SK-N-SH treated with all-trans-retinoic acid at 6 μM for 48 hours (cell line): ENCODE data around the gene PARD3B.

ENCODE experiments used
- BACH2 ChIP-seq: fragments of 250-450 bp; sonication (Bioruptor Pico); IDR thresholded peaks from 2 replicates; pipeline ENCODE4 v1.9.0; 2021; ENCODE audit warnings: mild to moderate bottlenecking, borderline replicate concordance
- CREB5 ChIP-seq: fragments of 250-450 bp; sonication (Bioruptor Pico); IDR thresholded peaks from 2 replicates; pipeline ENCODE4 v1.5.1; 2020; ENCODE audit warnings: low read depth, mild to moderate bottlenecking, moderate library complexity
- GLIS3 ChIP-seq: fragments of 250-450 bp; sonication (Bioruptor Pico); IDR thresholded peaks from 2 replicates; pipeline ENCODE4 v1.5.0; 2020; ENCODE audit warnings: mild to moderate bottlenecking, moderate library complexity
- ISL1 ChIP-seq: fragments of 250-450 bp; sonication (Bioruptor Pico); IDR thresholded peaks from 2 replicates; pipeline ENCODE4 v2.1.2; 2022; ENCODE audit warnings: mild to moderate bottlenecking, moderate library complexity
- OSR1 ChIP-seq: fragments of 250-450 bp; sonication (Bioruptor Pico); IDR thresholded peaks from 2 replicates; pipeline ENCODE4 v1.8.0; 2022; ENCODE audit warnings: moderate library complexity, mild to moderate bottlenecking, inconsistent platforms
- SNAI2 ChIP-seq: fragments of 250-450 bp; sonication (Bioruptor Pico); IDR thresholded peaks from 2 replicates; pipeline ENCODE4 v1.5.0; 2020; ENCODE audit warnings: mild to moderate bottlenecking, moderate library complexity
- TCF4 ChIP-seq: fragments of 250-450 bp; sonication (Bioruptor Pico); IDR thresholded peaks from 2 replicates; pipeline ENCODE4 v1.8.0; 2021; ENCODE audit warnings: mild to moderate bottlenecking, moderate library complexity, borderline replicate concordance
- TSHZ2 ChIP-seq: fragments of 250-450 bp; sonication (Bioruptor Pico); IDR thresholded peaks from 2 replicates; pipeline ENCODE4 v1.5.0; 2020; ENCODE audit warnings: mild to moderate bottlenecking, moderate library complexity
- ZC3H10 ChIP-seq: fragments of 250-450 bp; sonication (Bioruptor Pico); IDR thresholded peaks from 2 replicates; pipeline ENCODE4 v1.5.1; 2021; ENCODE audit warnings: mild to moderate bottlenecking, moderate library complexity
- ZFP3 ChIP-seq: fragments of 250-450 bp; sonication (Bioruptor Pico); IDR thresholded peaks from 2 replicates; pipeline ENCODE4 v1.5.0; 2020; ENCODE audit warnings: mild to moderate bottlenecking, moderate library complexity
- ZFP30 ChIP-seq: fragments of 450-650 bp; formaldehyde crosslinking; IDR thresholded peaks from 2 replicates; pipeline ENCODE4 v1.5.0; 2022; ENCODE audit warnings: mild to moderate bottlenecking, moderate library complexity
- ZNF70 ChIP-seq: fragments of 450-650 bp; formaldehyde crosslinking; IDR thresholded peaks from 2 replicates; pipeline ENCODE4 v1.5.0; 2020; ENCODE audit warnings: mild to moderate bottlenecking, moderate library complexity
- ZNF8 ChIP-seq: fragments of 450-650 bp; formaldehyde crosslinking; IDR thresholded peaks from 2 replicates; pipeline ENCODE4 v1.5.0; 2020; ENCODE audit warnings: mild to moderate bottlenecking, moderate library complexity
- TF ChIP-seq, protein P1 (sequence below): fragments of 250-450 bp; sonication (Bioruptor Pico); IDR thresholded peaks from 2 replicates; pipeline ENCODE4 v1.8.0; 2020; ENCODE audit warnings: mild to moderate bottlenecking, moderate library complexity, borderline replicate concordance

DNA sequence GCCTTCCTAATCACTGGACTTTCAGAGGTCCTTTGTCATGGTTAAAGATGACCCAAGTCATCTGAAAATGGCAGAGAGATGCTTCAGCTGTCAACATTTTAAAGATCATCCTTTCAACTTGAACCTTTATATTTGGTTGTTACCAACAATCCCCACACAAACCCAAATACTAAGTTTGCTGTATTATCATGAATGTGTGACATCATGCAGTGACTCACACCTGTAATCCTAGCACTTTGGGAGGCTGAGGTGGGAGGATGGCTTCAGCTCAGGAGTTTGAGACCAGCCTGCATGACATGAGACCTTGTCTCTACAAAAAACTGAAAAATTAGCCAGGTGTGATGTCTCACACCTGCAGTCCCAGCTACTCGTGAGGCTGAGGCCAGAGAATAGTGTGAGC, 1081.8 kb downstream of the PARD3B start:
- TF ChIP-seq OSR1 (CRISPR knock-in tag): no peak
- TF ChIP-seq BACH2 (CRISPR knock-in tag): no peak
- no peak for TF ChIP-seq SNAI2 (CRISPR knock-in tag)
- TF ChIP-seq CREB5: no peak
- TF ChIP-seq ZNF70 (CRISPR knock-in tag): no peak
- no peak for TF ChIP-seq ISL1 (CRISPR knock-in tag)
- no peak for TF ChIP-seq ZNF8
- no peak for TF ChIP-seq TCF4 (CRISPR knock-in tag)
- no peak for TF ChIP-seq TSHZ2
- no peak for TF ChIP-seq ZFP30 (CRISPR knock-in tag)
- TF ChIP-seq, protein P1, sequence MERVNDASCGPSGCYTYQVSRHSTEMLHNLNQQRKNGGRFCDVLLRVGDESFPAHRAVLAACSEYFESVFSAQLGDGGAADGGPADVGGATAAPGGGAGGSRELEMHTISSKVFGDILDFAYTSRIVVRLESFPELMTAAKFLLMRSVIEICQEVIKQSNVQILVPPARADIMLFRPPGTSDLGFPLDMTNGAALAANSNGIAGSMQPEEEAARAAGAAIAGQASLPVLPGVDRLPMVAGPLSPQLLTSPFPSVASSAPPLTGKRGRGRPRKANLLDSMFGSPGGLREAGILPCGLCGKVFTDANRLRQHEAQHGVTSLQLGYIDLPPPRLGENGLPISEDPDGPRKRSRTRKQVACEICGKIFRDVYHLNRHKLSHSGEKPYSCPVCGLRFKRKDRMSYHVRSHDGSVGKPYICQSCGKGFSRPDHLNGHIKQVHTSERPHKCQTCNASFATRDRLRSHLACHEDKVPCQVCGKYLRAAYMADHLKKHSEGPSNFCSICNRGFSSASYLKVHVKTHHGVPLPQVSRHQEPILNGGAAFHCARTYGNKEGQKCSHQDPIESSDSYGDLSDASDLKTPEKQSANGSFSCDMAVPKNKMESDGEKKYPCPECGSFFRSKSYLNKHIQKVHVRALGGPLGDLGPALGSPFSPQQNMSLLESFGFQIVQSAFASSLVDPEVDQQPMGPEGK (CRISPR knock-in tag): no peak
- no peak for TF ChIP-seq GLIS3
- no peak for TF ChIP-seq ZFP3 (CRISPR knock-in tag)
- TF ChIP-seq ZC3H10 (CRISPR knock-in tag): no peak
